ENCODE results near the gene GSN. TPM values are rescaled to one million over a fixed set of nuclear protein-coding genes. Genes with fewer than 3 reads are reported as not detected.

The GSN gene
- total and polyA plus RNA-seq, 2 of the 13 experiments (the other 11 are each of a cell fraction or from before 2014, with no cell fraction given): 294 to 307 TPM

- TF ChIP-seq, protein P1, sequence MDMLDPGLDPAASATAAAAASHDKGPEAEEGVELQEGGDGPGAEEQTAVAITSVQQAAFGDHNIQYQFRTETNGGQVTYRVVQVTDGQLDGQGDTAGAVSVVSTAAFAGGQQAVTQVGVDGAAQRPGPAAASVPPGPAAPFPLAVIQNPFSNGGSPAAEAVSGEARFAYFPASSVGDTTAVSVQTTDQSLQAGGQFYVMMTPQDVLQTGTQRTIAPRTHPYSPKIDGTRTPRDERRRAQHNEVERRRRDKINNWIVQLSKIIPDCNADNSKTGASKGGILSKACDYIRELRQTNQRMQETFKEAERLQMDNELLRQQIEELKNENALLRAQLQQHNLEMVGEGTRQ (IDR thresholded peaks at IDR 0.05; ENCODE audit: low read depth, low read length): peak; percentile 51; the same call in 1 of the 2 replicates
- TF ChIP-seq, protein P1 (CRISPR knock-in tag; IDR thresholded peaks at IDR 0.05; ENCODE audit: borderline replicate concordance): peak; percentile 43; the same call in 1 of the 2 replicates
- TF ChIP-seq ZMYM2 (CRISPR knock-in tag; IDR thresholded peaks at IDR 0.05): no peak
Measured at GRCh38 chr9:121249563-121249962, 18.4 kb upstream of the GSN start (continued).

GRCh38 chr9:121252104-121252851 is 15.7 kb upstream of the GSN start:
- ChIA-PET CTCF (ENCODE audit: low intra/inter-chr PET ratio, low total read pairs) (no interaction called here), POLR2A (interaction anchor here (1.2 kb wide), 1 partner anchor 16 kb away, joined by 3 read pairs; the partner anchor contains the start of gene GSN)
- Histone ChIP-seq H3K9me3 (ENCODE audit: low read length) (no peaks in the 10 kb centered on the region), H2AFZ (ENCODE audit: low read length) (no peak overlapping the region), H3K4me3 (replicated peaks in 1 of 3; ENCODE audit: insufficient read depth in 1 of 3, low read depth in 2 of 3, low read length in 3 of 3) (no peak overlapping the region), H3K27ac (ENCODE audit: extremely low read length, insufficient read depth, low read length) (no peak overlapping the region), H3K4me2 (ENCODE audit: low read depth, low read length) (no peak overlapping the region), H3K9ac (ENCODE audit: insufficient read depth, low read depth, low read length) (no peak overlapping the region), H4K20me1 (ENCODE audit: insufficient read depth, low read length) (no peaks in the 10 kb centered on the region), H3K79me2 (ENCODE audit: insufficient read depth, low read length) (no peaks in the 10 kb centered on the region), H3K36me3 (replicated peaks in 1 of 2; ENCODE audit: control insufficient read depth in 1 of 2, insufficient read depth in 2 of 2, low read length in 2 of 2) (no peaks in the 10 kb centered on the region), H3K4me1 (ENCODE audit: insufficient read depth, low read length) (no peaks in the 10 kb centered on the region), H3K27me3 (ENCODE audit: control insufficient read depth in 1 of 2, insufficient read depth in 2 of 2, low read length in 2 of 2) (peaks cover 0 to 1% of the 10 kb centered on the region in 2 experiments; a peak in 2 of 5 replicates)
- in situ Hi-C loops (cut with HindIII; ENCODE audit: extremely low pct_ligation_motif_present, low pct_unique_long_range_greater_than_20kb): no loop called here
- ATAC-seq: no peak
- intact Hi-C loops (cut with micrococcal nuclease; ENCODE audit: unreplicated experiment): no loop called here
- no peak for DNase-seq (ENCODE audit: low spot score)
- BruUV-seq (replicated peaks): no TSS peak
- WGBS (ENCODE audit: low lambda C conversion rate): 72% methylated on average over 5 of the region's 5 CpGs
- no peak for TF ChIP-seq SOX13 (IDR thresholded peaks at IDR 0.05)
- no peak for TF ChIP-seq SOX13 (CRISPR knock-in tag; conservative IDR thresholded peaks at IDR 0.05 in 1 of 2, IDR thresholded peaks at IDR 0.05 in 1 of 2)
- no peak for TF ChIP-seq RARA (CRISPR knock-in tag; IDR thresholded peaks at IDR 0.05)
- no peak for TF ChIP-seq PRMT3 (CRISPR knock-in tag; IDR thresholded peaks at IDR 0.05; ENCODE audit: borderline replicate concordance, low read depth)
- no peak for TF ChIP-seq KMT2A (CRISPR knock-in tag; IDR thresholded peaks at IDR 0.05)
- no peak for TF ChIP-seq RBM39 (IDR thresholded peaks at IDR 0.05; ENCODE audit: low read depth, low read length, poor library complexity, severe bottlenecking)
- no peak for FAIRE-seq

All from HepG2 (cell line).